Measurements from ENCODE around the gene TNIK. TPM values are rescaled to one million over a fixed set of nuclear protein-coding genes. Genes with fewer than 3 reads are reported as not detected.

Gene TNIK
- total and polyA plus RNA-seq, 2 experiments from 2014 or later, result 7.4 to 13.8 TPM

- TF ChIP-seq EZH2 (IDR thresholded peaks at IDR 0.05; ENCODE audit: borderline replicate concordance) (no peak), CTCF (IDR thresholded peaks at IDR 0.05; ENCODE audit: poor library complexity) (no peak), EZH2phosphoT487 (IDR thresholded peaks at IDR 0.05; ENCODE audit: low read depth, severe bottlenecking, unreplicated experiment) (no peak)
- H2AFZ ChIP-seq, result peak overlapping the region; percentile 96
- H3K4me3 ChIP-seq, result peak overlapping the region; percentile 97
- 14% methylated on average over 14 of the region's 23 CpGs for whole genome bisulfite sequencing (ENCODE audit: low lambda C conversion rate, missing lambda C conversion rate)
- H4K20me1 ChIP-seq (ENCODE audit: insufficient read depth, poor library complexity, severe bottlenecking), result no peaks in the 10 kb centered on the region
- H3K27ac ChIP-seq, result peak overlapping the region; percentile 25
- no peaks in the 10 kb centered on the region for H3K36me3 ChIP-seq (replicated peaks; ENCODE audit: insufficient read depth, low read depth)
- DNase-seq (ENCODE audit: low spot score), result no peak
- no peaks in the 10 kb centered on the region for H3K9me3 ChIP-seq (ENCODE audit: low read depth)
- H3K4me1 ChIP-seq (ENCODE audit: insufficient read depth), result peaks cover 11% of the 10 kb centered on the region
- H3K27me3 ChIP-seq, result no peaks in the 10 kb centered on the region
- peak overlapping the region; percentile 96 for H3K4me2 ChIP-seq
- H3K9me2 ChIP-seq (replicated peaks; ENCODE audit: insufficient read depth), result no peaks in the 10 kb centered on the region
- peaks cover 56% of the 10 kb centered on the region for H3K79me2 ChIP-seq
Observed at GRCh38 chr3:171458071-171458863, 1.9 kb downstream of the TNIK start.

- Histone ChIP-seq H3K27me3 (no peaks in the 10 kb centered on the region), H2AFZ (no peak overlapping the region), H3K36me3 (replicated peaks; ENCODE audit: insufficient read depth, low read depth) (no peaks in the 10 kb centered on the region), H3K4me1 (ENCODE audit: insufficient read depth) (peaks cover 11% of the 10 kb centered on the region), H3K4me2 (peak overlapping the region; percentile 96), H4K20me1 (ENCODE audit: insufficient read depth, poor library complexity, severe bottlenecking) (no peaks in the 10 kb centered on the region), H3K9me3 (ENCODE audit: low read depth) (no peaks in the 10 kb centered on the region), H3K4me3 (peak overlapping the region; percentile 21), H3K9me2 (replicated peaks; ENCODE audit: insufficient read depth) (no peaks in the 10 kb centered on the region), H3K27ac (peak overlapping the region; percentile 25), H3K79me2 (peaks cover 63% of the 10 kb centered on the region)
- peak; percentile 29 for DNase-seq (ENCODE audit: low spot score)
- WGBS (ENCODE audit: low lambda C conversion rate, missing lambda C conversion rate), result 13% methylated on average over 7 of the region's 7 CpGs
- TF ChIP-seq EZH2 (IDR thresholded peaks at IDR 0.05; ENCODE audit: borderline replicate concordance) (no peak), CTCF (IDR thresholded peaks at IDR 0.05; ENCODE audit: poor library complexity) (no peak), EZH2phosphoT487 (IDR thresholded peaks at IDR 0.05; ENCODE audit: low read depth, severe bottlenecking, unreplicated experiment) (no peak)
Observed at GRCh38 chr3:171457607-171458061, 2.6 kb downstream of the TNIK start.

GRCh38 chr3:171456765-171457606 lies 3.2 kb downstream of the TNIK start:
- no peak for DNase-seq (ENCODE audit: low spot score)
- Histone ChIP-seq H4K20me1 (ENCODE audit: insufficient read depth, poor library complexity, severe bottlenecking) (no peaks in the 10 kb centered on the region), H3K9me3 (ENCODE audit: low read depth) (no peaks in the 10 kb centered on the region), H3K36me3 (replicated peaks; ENCODE audit: insufficient read depth, low read depth) (no peaks in the 10 kb centered on the region), H3K9me2 (replicated peaks; ENCODE audit: insufficient read depth) (no peaks in the 10 kb centered on the region), H2AFZ (no peak overlapping the region), H3K79me2 (peaks cover 69% of the 10 kb centered on the region), H3K4me3 (no peak overlapping the region), H3K27ac (no peak overlapping the region), H3K4me2 (peak overlapping the region; percentile 96), H3K27me3 (no peaks in the 10 kb centered on the region), H3K4me1 (ENCODE audit: insufficient read depth) (peaks cover 11% of the 10 kb centered on the region)
- no peak for TF ChIP-seq CTCF (IDR thresholded peaks at IDR 0.05; ENCODE audit: poor library complexity)
- TF ChIP-seq EZH2 (IDR thresholded peaks at IDR 0.05; ENCODE audit: borderline replicate concordance), result no peak
- TF ChIP-seq EZH2phosphoT487 (IDR thresholded peaks at IDR 0.05; ENCODE audit: low read depth, severe bottlenecking, unreplicated experiment), result no peak
- 52% methylated on average over 6 of the region's 6 CpGs for WGBS (ENCODE audit: low lambda C conversion rate, missing lambda C conversion rate)

All from hepatocyte (in vitro differentiated cells).